Measurements from ENCODE around the gene GINM1. TPM values are rescaled to one million over a fixed set of nuclear protein-coding genes. Genes with fewer than 3 reads are reported as not detected.

GINM1 gene
- total and polyA plus RNA-seq, 9 of the 15 experiments (the other 6 are each of a cell fraction or from before 2014, with no cell fraction given) = 5.0 to 19.3 (median 14.2) TPM

DNA sequence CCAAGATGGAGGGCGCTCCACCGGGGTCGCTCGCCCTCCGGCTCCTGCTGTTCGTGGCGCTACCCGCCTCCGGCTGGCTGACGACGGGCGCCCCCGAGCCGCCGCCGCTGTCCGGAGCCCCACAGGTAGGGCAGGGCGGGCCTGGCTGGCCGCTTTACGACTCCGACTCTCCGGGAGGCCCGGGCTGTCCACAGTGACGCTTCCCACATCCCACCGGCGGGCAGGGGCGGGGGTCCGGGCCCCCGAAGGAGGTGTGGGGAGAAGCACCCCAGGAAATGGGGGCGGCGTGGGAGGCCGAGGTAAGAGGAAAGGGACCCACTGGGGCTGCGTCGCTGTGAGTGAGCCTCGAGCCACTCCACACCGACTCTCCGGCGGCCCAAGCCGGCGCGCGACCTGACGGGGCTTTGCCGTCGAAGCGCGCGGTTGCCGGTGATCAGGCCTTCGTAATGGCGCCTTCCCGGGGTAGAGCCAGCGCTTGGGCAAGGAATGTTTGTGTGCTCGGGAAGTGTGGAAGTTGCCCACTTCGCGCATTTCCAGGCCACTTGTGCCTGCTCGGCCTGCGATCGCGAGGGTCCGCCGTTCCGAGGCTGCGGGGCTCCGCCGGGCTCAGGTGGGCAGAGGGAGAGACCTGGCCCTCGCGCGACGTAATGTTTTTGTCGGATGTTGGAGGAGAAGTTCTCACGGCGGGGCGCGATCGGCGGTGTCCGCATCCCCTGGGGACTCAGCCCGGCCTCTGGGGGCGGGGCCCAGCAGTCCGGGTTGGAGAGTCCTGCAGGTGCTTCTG, 427 bp downstream of the GINM1 start (continued):
- TF ChIP-seq TRIM24 (IDR thresholded peaks at IDR 0.05) = peak in 1 of 2 experiments; percentile 50; a peak in 1 of 4 replicates
- TF ChIP-seq STAT5B (CRISPR knock-in tag; IDR thresholded peaks at IDR 0.05) = no peak
- no peak for TF ChIP-seq NFE2 (IDR thresholded peaks at IDR 0.05; ENCODE audit: low read depth)
- TF ChIP-seq ZEB2 (IDR thresholded peaks at IDR 0.05) = no peak
- TF ChIP-seq ZNF146 (CRISPR knock-in tag; IDR thresholded peaks at IDR 0.05; ENCODE audit: unreplicated experiment) = no peak
- TF ChIP-seq POLR3G (IDR thresholded peaks at IDR 0.05; ENCODE audit: extremely low read depth, insufficient read length, insufficient replicate concordance) = no peak
- no peak for TF ChIP-seq KLF10 (CRISPR knock-in tag; IDR thresholded peaks at IDR 0.05)
- no peak for TF ChIP-seq NFXL1 (CRISPR knock-in tag; IDR thresholded peaks at IDR 0.05)
- no peak for TF ChIP-seq TAF7 (tag; IDR thresholded peaks at IDR 0.05)
- TF ChIP-seq JUND (IDR thresholded peaks at IDR 0.05; ENCODE audit: borderline replicate concordance, low read depth, low read length) = no peak
- TF ChIP-seq JUND (tag; IDR thresholded peaks at IDR 0.05; ENCODE audit: borderline replicate concordance, low read depth, low read length) = no peak
- no peak for TF ChIP-seq CHCHD3 (CRISPR knock-in tag; IDR thresholded peaks at IDR 0.05)
- no peak for TF ChIP-seq SREBF1 (IDR thresholded peaks at IDR 0.05; ENCODE audit: borderline replicate concordance, low read depth, low read length)
- no peak for TF ChIP-seq ZNF445 (CRISPR knock-in tag; IDR thresholded peaks at IDR 0.05; ENCODE audit: low read depth)
- no peak for TF ChIP-seq PYGO2 (tag; IDR thresholded peaks at IDR 0.05)
- TF ChIP-seq BCL6 (CRISPR knock-in tag; IDR thresholded peaks at IDR 0.05) = no peak
- TF ChIP-seq JUNB (CRISPR knock-in tag; conservative IDR thresholded peaks at IDR 0.05) = no peak
- TF ChIP-seq FOXA3 (CRISPR knock-in tag; conservative IDR thresholded peaks at IDR 0.05 in 1 of 2, IDR thresholded peaks at IDR 0.05 in 1 of 2) = peak in 1 of 2 experiments; percentile 30; a peak in 1 of 4 replicates
- no peak for TF ChIP-seq ZNF124 (CRISPR knock-in tag; IDR thresholded peaks at IDR 0.05)
- TF ChIP-seq, protein P1, sequence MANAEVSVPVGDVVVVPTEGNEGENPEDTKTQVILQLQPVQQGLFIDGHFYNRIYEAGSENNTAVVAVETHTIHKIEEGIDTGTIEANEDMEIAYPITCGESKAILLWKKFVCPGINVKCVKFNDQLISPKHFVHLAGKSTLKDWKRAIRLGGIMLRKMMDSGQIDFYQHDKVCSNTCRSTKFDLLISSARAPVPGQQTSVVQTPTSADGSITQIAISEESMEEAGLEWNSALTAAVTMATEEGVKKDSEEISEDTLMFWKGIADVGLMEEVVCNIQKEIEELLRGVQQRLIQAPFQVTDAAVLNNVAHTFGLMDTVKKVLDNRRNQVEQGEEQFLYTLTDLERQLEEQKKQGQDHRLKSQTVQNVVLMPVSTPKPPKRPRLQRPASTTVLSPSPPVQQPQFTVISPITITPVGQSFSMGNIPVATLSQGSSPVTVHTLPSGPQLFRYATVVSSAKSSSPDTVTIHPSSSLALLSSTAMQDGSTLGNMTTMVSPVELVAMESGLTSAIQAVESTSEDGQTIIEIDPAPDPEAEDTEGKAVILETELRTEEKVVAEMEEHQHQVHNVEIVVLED (CRISPR knock-in tag; IDR thresholded peaks at IDR 0.05) = no peak
- no peak for TF ChIP-seq ZSCAN32 (CRISPR knock-in tag; IDR thresholded peaks at IDR 0.05)
- no peak; the same call in 1 of the 2 replicates for TF ChIP-seq ELF2 (CRISPR knock-in tag; IDR thresholded peaks at IDR 0.05)
- no peak for TF ChIP-seq ZNF23 (CRISPR knock-in tag; IDR thresholded peaks at IDR 0.05)
- TF ChIP-seq, protein P2, sequence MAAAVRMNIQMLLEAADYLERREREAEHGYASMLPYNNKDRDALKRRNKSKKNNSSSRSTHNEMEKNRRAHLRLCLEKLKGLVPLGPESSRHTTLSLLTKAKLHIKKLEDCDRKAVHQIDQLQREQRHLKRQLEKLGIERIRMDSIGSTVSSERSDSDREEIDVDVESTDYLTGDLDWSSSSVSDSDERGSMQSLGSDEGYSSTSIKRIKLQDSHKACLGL (CRISPR knock-in tag; IDR thresholded peaks at IDR 0.05; ENCODE audit: borderline replicate concordance, poor library complexity, severe bottlenecking) = no peak
- no peak for TF ChIP-seq MIER1 (IDR thresholded peaks at IDR 0.05; ENCODE audit: low read depth)
- no peak for TF ChIP-seq HBP1 (CRISPR knock-in tag; IDR thresholded peaks at IDR 0.05)
- TF ChIP-seq ZNF121 (CRISPR knock-in tag; conservative IDR thresholded peaks at IDR 0.05) = 0 out of 2 replicates have a peak, but pooled peaks have one; percentile 43
- no peak for TF ChIP-seq MTA2 (IDR thresholded peaks at IDR 0.05; ENCODE audit: low read depth)
- TF ChIP-seq IRF2 (CRISPR knock-in tag; IDR thresholded peaks at IDR 0.05) = no peak

Data from K562 (cell line).